Stomach (tissue), 9 donors: ENCODE measurements around the gene ARL14. TPM values are rescaled to one million over a fixed set of nuclear protein-coding genes. Genes with fewer than 3 reads are reported as not detected.

Source experiments
- DNase-seq, 2 donors: peaks; one replicate each; pipeline versions ENCODE4 v3.0.0 to v3.0.0-alpha.2; 2013 to 2019
- H3K27ac ChIP-seq, 5 donors: fragments of 200-600 bp in 4 of 5; sonication (generic) in 4 of 5; one replicate each; pipeline ENCODE4 v1.5.1; 2013 to 2019; ENCODE audit warnings: mild to moderate bottlenecking in 1 of 5, moderate library complexity in 1 of 5
- H3K27me3 ChIP-seq, 3 donors: fragments of 200-600 bp; sonication (generic); one replicate each; pipeline ENCODE4 v1.5.1; 2017 to 2019; ENCODE audit warnings: mixed run types in 1 of 3
- H3K36me3 ChIP-seq, 4 donors: fragments of 200-600 bp; sonication (generic); 1 replicate in 3 of 4; 2 replicates in 1 of 4; pipeline ENCODE4 v1.5.1; 2016 to 2019
- H3K4me1 ChIP-seq, 4 donors: fragments of 200-600 bp; sonication (generic); one replicate each; pipeline ENCODE4 v1.5.1; 2016 to 2019
- H3K4me3 ChIP-seq, 4 donors: fragments of 200-600 bp; sonication (generic) in 3 of 4; one replicate each; pipeline ENCODE4 v1.5.1; 2016 to 2019; ENCODE audit warnings: mild to moderate bottlenecking in 1 of 4
- H3K9me3 ChIP-seq, 4 donors: fragments of 200-600 bp; sonication (generic); one replicate each; pipeline ENCODE4 v1.5.1; 2016 to 2019
- EP300 ChIP-seq: sonication (generic); formaldehyde crosslinking; IDR thresholded peaks from one replicate; pipeline ENCODE4 v1.6.1; 2017; ENCODE audit warnings: antibody characterized with exemption
- POLR2A ChIP-seq, 4 donors: fragments of 450-650 bp; IDR thresholded peaks; one replicate each; pipeline ENCODE4 v1.6.1; 2016; ENCODE audit warnings: antibody characterized with exemption in 4 of 4, control low read depth in 2 of 4, mild to moderate bottlenecking in 1 of 4, moderate library complexity in 1 of 4
- POLR2AphosphoS5 ChIP-seq, 3 donors: sonication (generic); formaldehyde crosslinking; IDR thresholded peaks; one replicate each; pipeline ENCODE4 v1.6.1; 2016; ENCODE audit warnings: antibody characterized with exemption in 3 of 3
- WGBS, 5 donors: extraction: QIAGEN DNeasy Blood & Tissue Kit in 3 of 5; methylation state at CpG; one replicate each; pipeline versions ENCODE4 v1.1.5 to v1.1.7; 2013 to 2018; 5-methylcytosine and 5-hydroxymethylcytosine counted together
- intact Hi-C: fragments of 100-400 bp; cut with DNase I; formaldehyde crosslinking; loops from one replicate; pipeline ENCODE4 v1.15.1; 2023; ENCODE audit warnings: low total_unique reads
- polyA plus RNA-seq, 3 donors: library from polyadenylated mRNA; stranded (reverse); fragments of 200-250 nt; gene quantifications; one replicate each; pipeline ENCODE4 v1.2.3, GENCODE V29; 2013
- total RNA-seq, 5 donors: library from RNA; depleted of rRNA; stranded (reverse); fragments of >200 nt; gene quantifications; one replicate each; pipeline versions ENCODE4 v1.1.0 to v1.2.3, GENCODE V29; 2014 to 2016
- TF ChIP-seq, protein P1 (sequence below), 7 experiments: fragments of 450-650 bp in 4 of 7; fragments of 200-600 bp in 3 of 7; sonication (generic) in 3 of 7; IDR thresholded peaks; one replicate each; pipeline ENCODE4 v1.5.1; 2016 to 2019; ENCODE audit warnings: antibody characterized with exemption in 7 of 7, control low read depth in 2 of 7, mild to moderate bottlenecking in 1 of 7
- donor health status: healthy with polysubstance abuse.
- donor health status: Bipolar disorder and iron deficiency.
- donor health status: healthy.

The ARL14 gene
- total and polyA plus RNA-seq, 8 donors, result 4.3 to 181 (median 23.4) TPM

DNA sequence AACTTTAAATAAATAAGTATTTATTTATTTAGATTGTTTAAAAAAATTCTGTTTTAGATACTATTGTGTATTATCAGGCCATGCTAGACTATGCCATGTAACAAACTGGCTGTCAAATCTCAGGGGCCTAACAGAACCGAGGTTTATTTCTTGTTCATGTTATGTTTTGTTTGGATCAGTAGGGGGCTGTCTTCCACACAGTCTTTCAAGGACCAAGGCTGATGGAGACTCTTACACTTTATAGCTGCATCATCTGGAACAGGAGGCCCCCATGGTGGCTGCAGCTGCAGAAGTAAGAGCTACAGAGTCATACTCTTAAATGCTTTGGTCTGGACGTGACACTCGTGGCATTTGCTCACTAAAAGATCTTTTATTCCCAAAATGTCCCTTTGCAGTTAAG, 33.0 kb upstream of the ARL14 start:
- 77 to 90% (median 86%) methylated on average over 3 of the region's 3 CpGs for WGBS, 5 donors
- H3K9me3 ChIP-seq, result no peaks in the 10 kb centered on the region
- H3K4me1 ChIP-seq, result no peaks in the 10 kb centered on the region
- no peak for DNase-seq
- no peak overlapping the region for H3K4me3 ChIP-seq
- intact Hi-C loops, result no loop called here
- no peak for TF ChIP-seq POLR2AphosphoS5 (IDR thresholded peaks at IDR 0.05)
- no peaks in the 10 kb centered on the region for H3K27me3 ChIP-seq
- no peak overlapping the region for H3K27ac ChIP-seq
- H3K36me3 ChIP-seq, result no peaks in the 10 kb centered on the region

DNA sequence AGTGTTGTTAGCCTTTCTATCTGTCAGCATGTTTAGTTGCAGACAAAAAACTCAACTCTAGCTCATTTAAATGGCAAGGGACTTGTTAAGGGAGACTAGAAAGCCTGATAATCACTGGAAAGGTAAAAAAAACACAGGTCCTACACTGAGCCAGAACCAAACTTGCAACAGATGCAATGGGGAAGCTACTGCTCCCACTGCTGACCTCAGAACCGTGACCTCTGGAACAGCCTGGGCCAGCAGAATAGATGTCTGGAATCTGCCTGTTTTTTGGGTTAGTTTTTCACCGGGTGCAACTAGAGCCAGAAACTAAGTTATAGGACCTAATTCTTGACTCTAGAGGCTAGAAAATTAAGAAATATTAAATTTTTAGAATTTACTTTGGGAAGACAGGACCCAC, 32.5 kb upstream of the ARL14 start:
- no peak overlapping the region for H3K4me3 ChIP-seq
- no peaks in the 10 kb centered on the region for H3K27me3 ChIP-seq
- no peaks in the 10 kb centered on the region for H3K4me1 ChIP-seq
- 74 to 86% (median 84%) methylated on average over 2 of the region's 2 CpGs for WGBS, 5 donors
- DNase-seq, result no peak
- H3K36me3 ChIP-seq, result no peaks in the 10 kb centered on the region
- no peaks in the 10 kb centered on the region for H3K9me3 ChIP-seq
- TF ChIP-seq, protein P1, sequence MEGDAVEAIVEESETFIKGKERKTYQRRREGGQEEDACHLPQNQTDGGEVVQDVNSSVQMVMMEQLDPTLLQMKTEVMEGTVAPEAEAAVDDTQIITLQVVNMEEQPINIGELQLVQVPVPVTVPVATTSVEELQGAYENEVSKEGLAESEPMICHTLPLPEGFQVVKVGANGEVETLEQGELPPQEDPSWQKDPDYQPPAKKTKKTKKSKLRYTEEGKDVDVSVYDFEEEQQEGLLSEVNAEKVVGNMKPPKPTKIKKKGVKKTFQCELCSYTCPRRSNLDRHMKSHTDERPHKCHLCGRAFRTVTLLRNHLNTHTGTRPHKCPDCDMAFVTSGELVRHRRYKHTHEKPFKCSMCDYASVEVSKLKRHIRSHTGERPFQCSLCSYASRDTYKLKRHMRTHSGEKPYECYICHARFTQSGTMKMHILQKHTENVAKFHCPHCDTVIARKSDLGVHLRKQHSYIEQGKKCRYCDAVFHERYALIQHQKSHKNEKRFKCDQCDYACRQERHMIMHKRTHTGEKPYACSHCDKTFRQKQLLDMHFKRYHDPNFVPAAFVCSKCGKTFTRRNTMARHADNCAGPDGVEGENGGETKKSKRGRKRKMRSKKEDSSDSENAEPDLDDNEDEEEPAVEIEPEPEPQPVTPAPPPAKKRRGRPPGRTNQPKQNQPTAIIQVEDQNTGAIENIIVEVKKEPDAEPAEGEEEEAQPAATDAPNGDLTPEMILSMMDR (IDR thresholded peaks at IDR 0.05), result no peak
- no peak for TF ChIP-seq POLR2A (IDR thresholded peaks at IDR 0.05)
- no peak for TF ChIP-seq EP300
- TF ChIP-seq POLR2AphosphoS5 (IDR thresholded peaks at IDR 0.05), result no peak
- intact Hi-C loops, result no loop called here
- H3K27ac ChIP-seq, result no peak overlapping the region

DNA sequence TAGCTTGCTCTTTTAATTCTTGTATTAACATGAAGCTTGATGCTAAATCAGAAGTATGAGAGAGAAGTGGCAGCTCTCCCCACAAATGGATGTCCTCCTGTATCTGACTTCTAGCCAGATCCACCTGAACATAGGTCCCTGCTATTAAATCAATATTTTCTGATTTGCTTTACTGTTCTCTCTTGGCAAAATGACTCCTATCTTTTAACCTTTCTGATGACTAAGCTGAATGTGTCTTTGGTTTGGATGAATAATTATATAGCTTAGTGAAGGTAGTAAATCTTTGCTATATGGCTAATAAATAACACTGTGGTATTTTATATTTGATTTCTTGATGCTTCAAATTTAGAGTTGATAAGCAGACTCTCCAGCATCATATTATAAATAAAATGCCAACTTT, 28.3 kb upstream of the ARL14 start:
- no peaks in the 10 kb centered on the region for H3K36me3 ChIP-seq
- DNase-seq, result no peak
- TF ChIP-seq EP300, result no peak
- TF ChIP-seq POLR2A (IDR thresholded peaks at IDR 0.05), result no peak
- TF ChIP-seq, protein P1 (IDR thresholded peaks at IDR 0.05), result no peak
- TF ChIP-seq POLR2AphosphoS5 (IDR thresholded peaks at IDR 0.05), result no peak
- H3K9me3 ChIP-seq, result no peaks in the 10 kb centered on the region
- H3K27ac ChIP-seq, result no peak overlapping the region
- intact Hi-C loops, result no loop called here
- no peak overlapping the region for H3K4me3 ChIP-seq
- H3K4me1 ChIP-seq, result no peaks in the 10 kb centered on the region
- H3K27me3 ChIP-seq, result no peaks in the 10 kb centered on the region

DNA sequence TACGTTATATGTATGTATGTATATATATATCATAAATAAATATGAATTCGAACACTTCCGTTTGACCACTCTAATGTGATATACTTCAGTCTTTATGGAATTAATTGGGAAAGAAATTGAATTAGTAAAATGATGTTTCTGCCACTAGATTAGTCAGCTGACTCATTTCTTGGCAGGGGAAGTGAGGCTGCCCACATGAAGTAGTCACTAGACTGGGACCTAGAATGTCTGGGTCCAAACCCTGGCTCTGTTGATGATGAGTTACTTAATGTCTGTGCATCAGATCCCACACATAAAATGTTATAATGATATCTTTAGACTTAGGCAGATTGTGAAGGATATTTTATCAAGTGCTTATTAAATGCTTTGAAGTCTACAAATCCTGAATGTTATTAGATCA, 27.4 kb upstream of the ARL14 start:
- no peak overlapping the region for H3K4me3 ChIP-seq
- intact Hi-C loops, result no loop called here
- no peak for DNase-seq

DNA sequence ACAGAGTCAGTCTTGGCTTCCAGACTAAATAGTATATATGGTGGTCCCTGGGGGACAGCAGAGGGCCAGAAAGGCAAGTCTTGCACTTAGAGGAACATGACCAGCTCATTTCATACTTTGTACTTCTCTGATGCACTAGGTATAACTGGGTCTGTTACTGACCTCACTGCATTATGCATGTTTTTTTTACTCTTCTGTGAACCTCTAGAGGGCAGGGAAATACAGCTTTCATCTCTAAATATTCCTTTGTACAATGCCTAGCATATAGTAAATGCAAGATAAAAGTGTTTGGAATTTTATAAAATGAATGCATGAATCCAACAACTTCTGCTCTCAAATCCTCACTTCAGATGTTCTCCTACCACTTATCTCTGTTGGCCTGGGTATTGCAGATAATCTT, 23.4 kb upstream of the ARL14 start:
- H3K9me3 ChIP-seq, result no peaks in the 10 kb centered on the region
- H3K36me3 ChIP-seq, result no peaks in the 10 kb centered on the region
- no peak for DNase-seq
- TF ChIP-seq POLR2AphosphoS5 (IDR thresholded peaks at IDR 0.05) (no peak), EP300 (no peak), POLR2A (IDR thresholded peaks at IDR 0.05) (no peak)
- TF ChIP-seq, protein P1 (IDR thresholded peaks at IDR 0.05), result peak in 1 of 7 experiments; percentile 18
- no peaks in the 10 kb centered on the region for H3K27me3 ChIP-seq
- no peak overlapping the region for H3K4me3 ChIP-seq
- no peak overlapping the region for H3K27ac ChIP-seq
- H3K4me1 ChIP-seq, result no peaks in the 10 kb centered on the region
- intact Hi-C loops, result no loop called here

More for the DNA sequence above, 27.4 kb upstream of the ARL14 start:
- H3K27me3 ChIP-seq, result no peaks in the 10 kb centered on the region
- no peaks in the 10 kb centered on the region for H3K4me1 ChIP-seq
- 76 to 94% (median 92%) methylated on average over 3 of the region's 3 CpGs for WGBS, 5 donors
- no peaks in the 10 kb centered on the region for H3K9me3 ChIP-seq
- no peak overlapping the region for H3K27ac ChIP-seq
- no peaks in the 10 kb centered on the region for H3K36me3 ChIP-seq
- TF ChIP-seq POLR2A (IDR thresholded peaks at IDR 0.05) (no peak), EP300 (no peak), POLR2AphosphoS5 (IDR thresholded peaks at IDR 0.05) (no peak)
- TF ChIP-seq, protein P1 (IDR thresholded peaks at IDR 0.05), result no peak
